Measurements from ENCODE around the gene PAPPA2. TPM values are rescaled to one million over a fixed set of nuclear protein-coding genes. Genes with fewer than 3 reads are reported as not detected.
"Not testable (repeated sequence)": the region's sequence is repeated elsewhere in the genome, so short reads cannot be mapped to it uniquely, and the experiment has no call there.

PAPPA2 gene
- total RNA-seq = 0.05 TPM in 1 of 2 replicates, not detected in the other

GRCh38 chr1:176462674-176463378 lies at the start of gene PAPPA2:
TSS of gene PAPPA2 (plus strand) at chr1:176463175. CDS start at chr1:176556323, 93,148 bp downstream.
- CTCF ChIA-PET = no interaction called here
- intact Hi-C loops (cut with micrococcal nuclease) = no loop called here
- DNase-seq (no peak), ATAC-seq (ENCODE audit: low read depth) (no peak)
- Mint-ChIP-seq H3K27me3 (no peaks in the 10 kb centered on the region), H3K9me3 (no peaks in the 10 kb centered on the region), H3K27ac (no peak within 1 kb of the TSS), H3K4me1 (no peaks in the 10 kb centered on the region), H3K36me3 (ENCODE audit: low read depth) (no peaks in the 10 kb centered on the region), H3K4me3 (no peak within 1 kb of the TSS)
- POLR2A ChIA-PET = no interaction called here
- no peak for TF ChIP-seq CTCF (IDR thresholded peaks at IDR 0.05)

GRCh38 chr1:176416777-176417176 lies 46.2 kb upstream of the PAPPA2 start:
- CTCF ChIA-PET = no interaction called here
- ATAC-seq (ENCODE audit: low read depth) = no peak
- intact Hi-C loops (cut with micrococcal nuclease) = no loop called here

GRCh38 chr1:176419608-176420007 lies 43.4 kb upstream of the PAPPA2 start:
- H3K4me3 Mint-ChIP-seq; H3K27me3 Mint-ChIP-seq; POLR2A ChIA-PET; H3K4me1 Mint-ChIP-seq; H3K27ac Mint-ChIP-seq; H3K36me3 Mint-ChIP-seq (ENCODE audit: low read depth); DNase-seq; CTCF ChIA-PET; intact Hi-C loops (cut with micrococcal nuclease); H3K9me3 Mint-ChIP-seq; ATAC-seq (ENCODE audit: low read depth): not testable (repeated sequence)

More at GRCh38 chr1:176416777-176417176, 46.2 kb upstream of the PAPPA2 start:
- TF ChIP-seq CTCF (IDR thresholded peaks at IDR 0.05) = no peak
- peaks cover 3% of the 10 kb centered on the region for H3K27me3 Mint-ChIP-seq
- H3K27ac Mint-ChIP-seq = no peak overlapping the region
- no peak overlapping the region for H3K4me3 Mint-ChIP-seq
- POLR2A ChIA-PET = no interaction called here
- DNase-seq = no peak
- H3K36me3 Mint-ChIP-seq (ENCODE audit: low read depth) = no peaks in the 10 kb centered on the region
- no peaks in the 10 kb centered on the region for H3K9me3 Mint-ChIP-seq
- H3K4me1 Mint-ChIP-seq = no peaks in the 10 kb centered on the region

GRCh38 chr1:176434234-176434633 lies 28.7 kb upstream of the PAPPA2 start:
- Mint-ChIP-seq H3K27me3 (no peaks in the 10 kb centered on the region), H3K9me3 (no peaks in the 10 kb centered on the region), H3K36me3 (ENCODE audit: low read depth) (no peaks in the 10 kb centered on the region), H3K27ac (no peak overlapping the region), H3K4me3 (no peak overlapping the region), H3K4me1 (no peaks in the 10 kb centered on the region)
- ChIA-PET POLR2A (no interaction called here), CTCF (no interaction called here)
- ATAC-seq (ENCODE audit: low read depth) (no peak), DNase-seq (no peak)
- intact Hi-C loops (cut with micrococcal nuclease) = no loop called here
- no peak for TF ChIP-seq CTCF (IDR thresholded peaks at IDR 0.05)

GRCh38 chr1:176436251-176436650 lies 26.7 kb upstream of the PAPPA2 start:
- ChIA-PET CTCF (no interaction called here), POLR2A (no interaction called here)
- no peak for TF ChIP-seq CTCF (IDR thresholded peaks at IDR 0.05)
- no peak for ATAC-seq (ENCODE audit: low read depth)
- no peaks in the 10 kb centered on the region for H3K36me3 Mint-ChIP-seq (ENCODE audit: low read depth)
- H3K4me3 Mint-ChIP-seq = no peak overlapping the region
- DNase-seq = no peak
- H3K4me1 Mint-ChIP-seq = no peaks in the 10 kb centered on the region
- H3K9me3 Mint-ChIP-seq = no peaks in the 10 kb centered on the region
- no peak overlapping the region for H3K27ac Mint-ChIP-seq
- no peaks in the 10 kb centered on the region for H3K27me3 Mint-ChIP-seq
- intact Hi-C loops (cut with micrococcal nuclease) = no loop called here

GRCh38 chr1:176440176-176440575 lies 22.8 kb upstream of the PAPPA2 start:
- ATAC-seq (ENCODE audit: low read depth) (no peak), DNase-seq (no peak)
- Mint-ChIP-seq H3K36me3 (ENCODE audit: low read depth) (no peaks in the 10 kb centered on the region), H3K27me3 (no peaks in the 10 kb centered on the region), H3K4me1 (no peaks in the 10 kb centered on the region), H3K4me3 (no peak overlapping the region), H3K27ac (no peak overlapping the region), H3K9me3 (no peaks in the 10 kb centered on the region)
- ChIA-PET POLR2A (no interaction called here), CTCF (no interaction called here)
- intact Hi-C loops (cut with micrococcal nuclease) = no loop called here
- TF ChIP-seq CTCF (IDR thresholded peaks at IDR 0.05) = no peak
